GM21381 (cell line): Measurements from ENCODE around the gene CGB8.
"Not testable (repeated sequence)": the region's sequence is repeated elsewhere in the genome, so short reads cannot be mapped to it uniquely, and the experiment has no call there.

ENCODE experiments used
- ATAC-seq: cut with Tn5 transposase; IDR thresholded peaks from one replicate; pipeline ENCODE4 v1.9.1; 2021; ENCODE audit warnings: mild to moderate bottlenecking, moderate library complexity; ENCODE audit not compliant: unreplicated experiment

The CGB8 gene

DNA sequence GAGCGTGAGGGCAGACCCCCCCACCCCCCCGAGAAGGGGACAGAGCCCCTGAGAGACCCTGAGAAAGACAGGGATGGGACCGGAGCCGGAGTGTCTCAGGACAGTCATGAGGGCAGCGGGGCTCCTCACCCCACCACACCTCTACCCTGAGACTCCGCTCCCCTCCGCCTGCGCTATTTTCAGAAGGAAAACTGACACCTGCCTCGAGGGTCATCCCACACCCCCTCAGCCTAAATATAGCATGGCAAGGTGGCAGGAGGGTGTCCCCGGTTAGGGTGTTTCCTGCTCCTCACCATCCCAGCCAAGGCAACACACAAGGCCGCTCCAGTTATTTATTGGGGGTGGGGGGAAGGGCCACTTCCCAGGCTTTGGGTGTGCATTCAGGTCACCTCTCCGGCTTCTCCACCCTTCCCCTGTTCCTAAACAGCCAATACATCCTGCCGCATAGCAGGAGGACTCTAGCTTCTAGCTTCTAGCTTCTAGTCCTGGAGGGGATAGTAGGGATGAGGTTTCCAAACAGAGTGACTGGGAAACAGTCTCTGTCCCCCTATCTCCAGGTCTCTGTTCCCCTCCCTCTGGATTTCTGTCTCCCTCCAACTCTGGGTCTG is 17.1 kb upstream of the CGB8 start:
- ATAC-seq = no peak

DNA sequence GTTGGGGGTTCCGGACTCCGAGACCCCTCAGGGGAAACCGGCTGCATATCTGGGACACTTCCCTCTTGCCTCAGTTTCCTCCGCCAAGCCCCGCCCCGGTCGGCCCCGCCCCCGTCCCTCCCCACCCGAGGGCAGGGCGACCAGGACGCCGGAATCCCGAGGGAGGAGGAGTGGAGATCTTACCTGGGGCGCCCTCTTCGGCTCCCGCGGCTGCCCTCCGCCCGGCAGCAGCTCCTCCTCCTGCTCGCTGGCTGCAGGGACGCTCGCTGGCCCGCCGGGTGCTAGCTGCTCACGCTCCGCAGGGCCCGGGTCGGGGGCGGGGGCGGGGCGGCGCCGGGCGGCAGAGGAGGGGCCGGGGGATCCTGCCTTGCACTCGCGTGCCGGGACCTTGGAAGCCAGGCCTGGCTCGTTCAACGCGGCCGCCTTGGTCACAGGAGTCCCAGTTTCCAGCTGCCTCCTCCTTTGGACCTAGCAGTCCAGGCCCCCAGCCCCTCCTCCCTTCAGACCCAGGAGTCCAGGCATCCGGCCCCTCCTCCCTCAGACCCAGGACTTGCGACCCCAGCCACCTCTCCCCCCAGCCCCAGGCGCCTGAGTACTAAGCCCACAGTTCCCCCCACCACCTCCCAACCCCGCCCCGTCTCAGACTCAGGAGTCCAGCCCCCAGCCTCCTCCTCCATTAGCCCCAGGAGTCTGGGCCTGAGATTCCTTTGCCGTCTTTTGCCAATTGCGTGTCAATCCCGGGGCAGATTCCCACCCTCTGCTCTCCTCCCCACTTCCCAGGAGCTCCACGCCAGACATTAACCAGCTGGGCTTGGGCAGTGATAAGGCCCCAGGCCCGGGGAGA is 16.1 kb upstream of the CGB8 start, which contains the start of gene NTF4:
Gene NTF4 (minus strand): TSS at position 51 of the 844 bp plus-strand sequence. CDS start 2,821 bp downstream, outside the sequence.
- no peak for ATAC-seq

DNA sequence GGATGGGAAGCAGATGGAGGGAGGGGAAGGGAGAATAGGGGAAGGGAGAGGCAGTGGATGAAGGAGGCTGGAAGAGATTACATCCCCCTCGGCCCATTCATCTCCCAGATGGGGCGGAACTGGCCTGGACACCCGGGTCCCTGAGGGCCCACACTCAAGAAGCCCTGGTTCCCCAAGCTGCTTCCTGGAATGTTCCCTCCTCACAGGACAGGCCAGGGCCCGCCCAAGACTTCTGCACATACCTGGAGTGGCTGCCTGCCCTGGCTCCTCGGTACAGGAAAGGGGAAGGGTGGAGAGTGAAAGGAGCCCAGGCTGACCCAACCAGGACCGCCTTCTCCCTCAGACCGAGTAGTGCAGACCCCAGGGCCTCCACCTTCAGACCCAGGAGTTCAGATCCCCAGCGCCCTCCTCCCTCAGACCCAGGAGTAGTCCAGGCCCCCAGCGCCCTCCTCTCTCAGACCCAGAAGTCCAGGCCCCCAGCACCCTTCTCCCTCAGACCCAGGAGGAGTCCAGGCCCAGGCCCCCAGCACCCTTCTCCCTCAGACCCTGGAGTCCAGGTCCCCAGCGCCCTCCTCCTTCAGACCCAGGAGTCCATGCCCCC is 15.2 kb upstream of the CGB8 start:
- ATAC-seq = no peak

DNA sequence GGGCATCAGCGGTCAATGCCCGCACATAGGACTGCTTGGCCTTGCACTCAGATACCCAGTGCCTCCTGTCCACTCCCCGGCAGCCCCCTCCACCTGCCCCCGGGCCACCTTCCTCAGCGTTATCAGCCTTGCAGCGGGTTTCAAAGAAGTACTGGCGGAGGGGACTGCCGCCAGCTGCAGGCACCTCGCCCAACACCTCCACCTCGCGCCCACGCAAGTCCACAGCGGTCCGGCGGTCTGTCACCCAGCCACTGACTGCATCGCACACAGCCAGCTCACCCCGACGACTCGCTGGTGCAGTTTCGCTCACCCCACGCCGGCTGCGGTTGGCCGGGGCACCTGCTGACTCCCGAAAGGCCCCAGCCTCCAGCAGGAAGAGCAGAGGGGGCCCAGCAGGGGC is 12.5 kb upstream of the CGB8 start:
- no peak for ATAC-seq

- no peak for ATAC-seq
Observed at GRCh38 chr19:49061000-49061399, 12.1 kb upstream of the CGB8 start.

- ATAC-seq = no peak
Observed at GRCh38 chr19:49059053-49059452, 10.1 kb upstream of the CGB8 start.

GRCh38 chr19:49058562-49058961 is 9.7 kb upstream of the CGB8 start:
- ATAC-seq = no peak

- no peak for ATAC-seq
Observed at GRCh38 chr19:49057636-49058234, 8.8 kb upstream of the CGB8 start, which contains the start of gene CGB7. TSS of gene CGB7 (minus strand) at chr19:49057749. CDS start at chr19:49055375, 2,374 bp downstream.

GRCh38 chr19:49056902-49057596 is 8.1 kb upstream of the CGB8 start:
- not testable (repeated sequence) for ATAC-seq

DNA sequence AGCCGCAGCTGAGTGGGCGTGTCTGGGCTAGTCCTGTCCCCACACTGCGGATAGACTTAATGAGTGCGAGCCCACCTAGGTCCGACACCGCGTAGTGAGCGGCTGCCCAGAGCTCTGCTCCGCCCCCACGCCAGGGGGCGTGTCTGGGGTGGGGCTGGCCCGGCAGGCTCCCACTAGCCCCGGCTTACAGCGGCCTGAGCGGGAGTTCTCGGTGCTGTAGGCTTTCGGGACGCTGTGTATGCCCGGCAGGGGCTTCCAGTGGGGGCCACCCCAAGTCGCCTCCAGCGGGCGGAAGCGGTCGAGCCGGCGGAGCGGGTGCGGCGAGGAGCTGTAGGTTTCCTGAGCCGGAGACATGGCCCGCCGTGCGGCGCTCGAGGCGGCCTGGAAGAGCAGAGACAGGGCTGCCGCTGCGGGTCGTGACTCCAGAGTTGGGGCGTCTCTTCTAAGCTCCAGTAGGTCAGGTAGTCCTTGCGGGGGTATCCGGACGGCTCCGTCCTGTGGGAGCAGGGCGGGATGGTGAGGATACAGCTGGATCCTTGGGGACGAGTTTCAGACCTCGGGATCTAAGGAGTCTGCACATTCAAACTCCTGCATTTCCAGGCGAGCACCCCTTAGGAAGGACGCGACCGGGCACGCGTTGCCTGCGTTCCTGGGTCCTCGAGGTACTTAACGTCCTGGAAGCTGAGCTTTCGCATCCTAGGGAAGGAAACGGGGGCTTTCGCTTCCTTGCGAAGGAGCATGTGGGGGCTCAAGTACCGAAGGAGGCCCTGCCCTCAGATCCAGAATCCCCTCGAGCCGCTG is 7.4 kb upstream of the CGB8 start:
- ATAC-seq = peak; percentile 61

DNA sequence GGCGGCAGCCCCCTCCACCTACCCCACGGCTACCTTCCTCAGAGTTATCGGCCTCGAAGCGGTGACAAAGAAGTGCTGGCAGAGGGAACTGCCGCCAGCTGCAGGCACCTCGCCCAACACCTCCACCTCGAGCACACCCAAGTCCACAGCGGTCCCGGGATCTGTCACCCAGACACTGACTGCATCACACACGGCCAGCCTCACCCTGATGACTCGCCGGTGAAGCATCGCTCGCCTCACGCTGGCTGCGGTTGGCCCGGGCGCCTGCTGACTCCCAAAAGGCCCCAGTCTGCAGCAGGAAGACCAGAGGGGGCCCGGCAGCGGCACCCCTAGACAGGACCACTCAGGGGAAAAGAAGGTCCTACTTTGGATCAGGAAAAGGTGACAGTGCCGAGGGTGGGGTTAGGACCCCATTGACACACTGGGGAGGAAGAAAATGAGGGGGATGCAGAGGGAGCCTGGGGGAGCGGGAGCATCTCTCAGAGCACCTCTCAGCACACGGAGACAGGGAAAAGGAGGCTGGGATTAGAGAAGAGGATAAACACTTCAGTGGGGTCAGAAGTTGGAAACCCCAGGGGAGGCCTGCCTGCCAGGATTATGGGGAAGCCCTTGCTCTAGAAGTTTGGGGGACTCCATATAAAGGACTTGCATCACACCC is 1.6 kb upstream of the CGB8 start:
- ATAC-seq = not testable (repeated sequence)

DNA sequence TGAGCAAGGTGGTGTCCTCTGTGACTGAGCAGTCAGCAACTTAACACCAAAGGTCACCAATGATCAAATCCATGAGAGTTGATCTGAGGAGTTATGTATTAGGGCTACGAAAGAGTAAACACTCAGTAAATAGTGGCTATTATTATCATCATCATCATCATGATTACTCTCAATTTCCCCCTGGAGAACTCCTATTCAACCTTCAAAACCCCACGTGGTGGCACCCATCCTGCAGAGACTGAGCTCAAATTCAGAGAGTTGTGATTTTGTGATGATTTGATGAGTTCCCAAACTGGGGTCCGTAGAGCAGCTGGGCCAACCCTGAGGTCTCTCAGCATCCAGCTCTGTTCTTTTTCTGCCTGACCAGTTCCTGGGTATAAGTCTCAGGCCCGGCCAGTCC is 923 bp upstream of the CGB8 start:
- not testable (repeated sequence) for ATAC-seq

DNA sequence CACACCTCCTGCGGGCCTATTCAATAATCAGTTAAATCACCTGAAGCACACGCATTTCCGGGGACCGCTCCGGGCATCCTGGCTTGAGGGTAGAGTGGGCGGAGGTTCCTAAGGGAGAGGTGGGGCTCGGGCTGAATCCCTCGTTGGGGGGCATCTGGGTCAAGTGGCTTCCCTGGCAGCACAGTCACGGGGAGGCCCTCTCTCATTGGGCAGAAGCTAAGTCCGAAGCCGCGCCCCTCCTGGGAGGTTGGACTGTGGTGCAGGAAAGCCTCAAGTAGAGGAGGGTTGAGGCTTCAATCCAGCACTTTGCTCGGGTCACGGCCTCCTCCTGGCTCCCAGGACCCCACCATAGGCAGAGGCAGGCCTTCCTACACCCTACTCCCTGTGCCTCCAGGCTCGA is 5.4 kb downstream of the CGB8 start, which contains the start of gene CGB5:
Gene CGB5 (plus strand): TSS at position 301 of the 400 bp plus-strand sequence. CDS start 362 bp downstream, outside the sequence.
- not testable (repeated sequence) for ATAC-seq

DNA sequence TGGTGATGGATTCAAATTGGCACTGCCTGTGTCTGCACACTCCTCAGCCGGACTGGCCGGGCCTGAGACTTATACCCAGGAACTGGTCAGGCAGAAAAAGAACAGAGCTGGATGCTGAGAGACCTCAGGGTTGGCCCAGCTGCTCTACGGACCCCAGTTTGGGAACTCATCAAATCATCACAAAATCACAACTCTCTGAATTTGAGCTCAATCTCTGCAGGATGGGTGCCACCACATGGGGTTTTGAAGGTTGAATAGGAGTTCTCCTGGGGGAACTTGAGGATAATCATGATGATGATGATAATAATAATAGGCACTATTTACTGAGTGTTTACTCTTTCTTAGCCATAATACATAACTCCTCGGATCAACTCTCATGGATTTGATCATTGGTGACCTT is 6.2 kb downstream of the CGB8 start:
- not testable (repeated sequence) for ATAC-seq

GRCh38 chr19:49042177-49042576 is 6.7 kb downstream of the CGB8 start:
- ATAC-seq = no peak

- ATAC-seq = not testable (repeated sequence)
Observed at GRCh38 chr19:49039736-49040135, 9.2 kb downstream of the CGB8 start.

- ATAC-seq = not testable (repeated sequence)
Observed at GRCh38 chr19:49038557-49039276, 10.2 kb downstream of the CGB8 start.

GRCh38 chr19:49038111-49038510 is 10.8 kb downstream of the CGB8 start:
- not testable (repeated sequence) for ATAC-seq
